Loucy (cell line): Measurements from ENCODE around the gene ZNF609.

Source experiments
- EZH2phosphoT487 ChIP-seq: fragments of 200-600 bp; IDR thresholded peaks from 2 replicates; pipeline ENCODE4 v1.6.1; 2018; ENCODE audit warnings: antibody characterized with exemption, mild to moderate bottlenecking, moderate library complexity, borderline replicate concordance
- TF ChIP-seq, protein P1 (sequence below): fragments of 200-600 bp; sonication (generic); conservative IDR thresholded peaks from 2 replicates; pipeline ENCODE4 v1.5.1; 2014; ENCODE audit warnings: mild to moderate bottlenecking, antibody characterized with exemption, low read length

DNA sequence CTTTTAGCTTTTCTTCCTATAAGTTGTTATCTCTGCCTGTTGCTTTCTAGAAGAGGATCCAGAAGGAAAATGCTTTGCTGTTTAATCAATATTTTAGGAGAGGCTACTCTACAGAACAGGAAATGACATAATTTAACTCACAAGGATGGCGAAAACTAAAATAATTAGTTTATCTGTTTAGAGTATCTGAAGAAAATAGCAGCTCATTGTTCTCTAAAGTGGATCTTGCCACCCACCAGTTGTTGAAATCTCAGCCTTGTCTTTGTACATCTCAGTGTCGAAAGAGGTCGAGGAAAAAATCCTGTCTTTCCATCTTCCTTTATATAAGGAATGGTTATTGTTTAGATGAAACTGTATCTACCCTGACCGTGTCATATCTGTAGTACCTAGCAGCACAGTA is 126.6 kb downstream of the ZNF609 start:
- TF ChIP-seq, protein P1, sequence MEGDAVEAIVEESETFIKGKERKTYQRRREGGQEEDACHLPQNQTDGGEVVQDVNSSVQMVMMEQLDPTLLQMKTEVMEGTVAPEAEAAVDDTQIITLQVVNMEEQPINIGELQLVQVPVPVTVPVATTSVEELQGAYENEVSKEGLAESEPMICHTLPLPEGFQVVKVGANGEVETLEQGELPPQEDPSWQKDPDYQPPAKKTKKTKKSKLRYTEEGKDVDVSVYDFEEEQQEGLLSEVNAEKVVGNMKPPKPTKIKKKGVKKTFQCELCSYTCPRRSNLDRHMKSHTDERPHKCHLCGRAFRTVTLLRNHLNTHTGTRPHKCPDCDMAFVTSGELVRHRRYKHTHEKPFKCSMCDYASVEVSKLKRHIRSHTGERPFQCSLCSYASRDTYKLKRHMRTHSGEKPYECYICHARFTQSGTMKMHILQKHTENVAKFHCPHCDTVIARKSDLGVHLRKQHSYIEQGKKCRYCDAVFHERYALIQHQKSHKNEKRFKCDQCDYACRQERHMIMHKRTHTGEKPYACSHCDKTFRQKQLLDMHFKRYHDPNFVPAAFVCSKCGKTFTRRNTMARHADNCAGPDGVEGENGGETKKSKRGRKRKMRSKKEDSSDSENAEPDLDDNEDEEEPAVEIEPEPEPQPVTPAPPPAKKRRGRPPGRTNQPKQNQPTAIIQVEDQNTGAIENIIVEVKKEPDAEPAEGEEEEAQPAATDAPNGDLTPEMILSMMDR: no peak
- no peak for TF ChIP-seq EZH2phosphoT487
